GM04504 (cell line): ENCODE results near the gene CD59.
A peak's percentile ranks its signal among the peaks of the same experiment; 100 is the strongest.

Experiments used
- DNase-seq: peaks from one replicate; pipeline ENCODE4 v3.0.0-alpha.2; 2012; ENCODE audit warnings: low read depth

CD59 gene

GRCh38 chr11:33736148-33736812, at the start of gene CD59:
TSS of gene CD59 (minus strand) at chr11:33736423. CDS start at chr11:33722445, 13,978 bp downstream.
- peak; percentile 82 for DNase-seq

GRCh38 chr11:33785609-33786008, 49.4 kb upstream of the CD59 start:
- no peak for DNase-seq

GRCh38 chr11:33779849-33780528, 43.8 kb upstream of the CD59 start:
- peak; percentile 37 for DNase-seq

GRCh38 chr11:33778675-33779074, 42.5 kb upstream of the CD59 start:
- no peak for DNase-seq

- DNase-seq, result no peak
Observed at GRCh38 chr11:33777906-33778305, 41.7 kb upstream of the CD59 start.

- no peak for DNase-seq
Observed at GRCh38 chr11:33775832-33776470, 39.7 kb upstream of the CD59 start.

- DNase-seq, result no peak
Observed at GRCh38 chr11:33775467-33775807, 39.2 kb upstream of the CD59 start.

- no peak for DNase-seq
Observed at GRCh38 chr11:33774736-33775466, 38.7 kb upstream of the CD59 start.

- peak; percentile 53 for DNase-seq
Observed at GRCh38 chr11:33773987-33774735, 37.9 kb upstream of the CD59 start, which contains the start of gene FBXO3. TSS of gene FBXO3 (minus strand) at chr11:33774520. CDS start at chr11:33774497, 23 bp downstream.

GRCh38 chr11:33773404-33773986, 37.3 kb upstream of the CD59 start:
- no peak for DNase-seq

GRCh38 chr11:33772870-33773269, 36.6 kb upstream of the CD59 start:
- DNase-seq, result no peak

GRCh38 chr11:33772300-33772699, 36.1 kb upstream of the CD59 start:
- no peak for DNase-seq

- no peak for DNase-seq
Observed at GRCh38 chr11:33770236-33770635, 34.0 kb upstream of the CD59 start.

- DNase-seq, result no peak
Observed at GRCh38 chr11:33769542-33769941, 33.3 kb upstream of the CD59 start.

GRCh38 chr11:33767624-33768023, 31.4 kb upstream of the CD59 start:
- no peak for DNase-seq

GRCh38 chr11:33766085-33766484, 29.9 kb upstream of the CD59 start:
- no peak for DNase-seq

GRCh38 chr11:33761471-33761870, 25.2 kb upstream of the CD59 start:
- no peak for DNase-seq

- no peak for DNase-seq
Observed at GRCh38 chr11:33753304-33753967, 17.2 kb upstream of the CD59 start.

- no peak for DNase-seq
Observed at GRCh38 chr11:33751878-33752277, 15.7 kb upstream of the CD59 start.

- DNase-seq, result no peak
Observed at GRCh38 chr11:33747979-33748378, 11.8 kb upstream of the CD59 start.

GRCh38 chr11:33743291-33743690, 7.1 kb upstream of the CD59 start:
- DNase-seq, result no peak
